GM19035 (cell line): Measurements from ENCODE around the gene UQCR10.

Experiments used
- ATAC-seq: cut with Tn5 transposase; IDR thresholded peaks from one replicate; pipeline ENCODE4 v1.9.1; 2021; ENCODE audit not compliant: unreplicated experiment

The UQCR10 gene

GRCh38 chr22:29797351-29797750 is 30.2 kb downstream of the UQCR10 start:
- no peak for ATAC-seq

DNA sequence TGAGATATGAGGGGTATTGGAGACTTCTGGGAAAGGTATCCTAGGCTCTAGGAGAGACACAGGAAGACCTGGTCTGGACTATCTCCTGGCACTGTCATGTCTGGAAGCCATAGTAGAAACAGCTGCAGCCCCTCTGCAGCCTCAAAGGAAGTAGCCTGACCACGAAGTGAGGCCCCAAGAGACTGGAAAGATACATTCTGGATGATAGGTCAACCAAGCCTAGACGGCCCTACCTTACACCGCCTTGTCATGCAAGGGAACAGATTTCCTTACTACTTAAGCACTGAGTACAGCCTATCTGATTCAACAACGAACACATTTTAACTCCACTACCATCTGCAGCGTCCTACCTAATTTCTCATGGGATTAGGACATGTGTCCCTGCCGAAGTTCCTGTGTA is 31.1 kb downstream of the UQCR10 start:
- no peak for ATAC-seq

- ATAC-seq: no peak
Measured at GRCh38 chr22:29798801-29799200, 31.6 kb downstream of the UQCR10 start.

DNA sequence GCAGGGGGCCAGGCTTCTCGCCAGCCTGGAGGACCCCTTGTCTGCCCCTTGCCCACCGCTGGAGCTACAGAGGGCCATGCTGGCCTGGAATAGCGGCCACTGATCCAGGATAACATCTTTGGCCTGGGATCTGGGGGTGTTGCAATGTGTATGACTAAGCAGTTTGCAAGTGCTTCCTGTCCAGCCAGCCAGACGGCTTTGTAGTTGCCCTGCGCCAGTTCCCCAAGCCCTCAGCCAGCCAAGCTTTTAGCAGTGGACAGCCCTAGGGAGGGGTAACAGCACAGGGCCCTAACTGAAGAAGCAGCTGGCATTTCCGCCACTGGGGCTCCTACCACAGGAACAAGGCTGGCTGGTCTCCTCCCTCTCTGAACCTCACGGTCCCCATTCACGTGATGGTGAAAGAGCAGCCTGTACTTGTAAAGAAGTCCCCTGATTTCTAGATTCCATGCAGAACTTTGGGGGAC is 32.1 kb downstream of the UQCR10 start:
- ATAC-seq: no peak

DNA sequence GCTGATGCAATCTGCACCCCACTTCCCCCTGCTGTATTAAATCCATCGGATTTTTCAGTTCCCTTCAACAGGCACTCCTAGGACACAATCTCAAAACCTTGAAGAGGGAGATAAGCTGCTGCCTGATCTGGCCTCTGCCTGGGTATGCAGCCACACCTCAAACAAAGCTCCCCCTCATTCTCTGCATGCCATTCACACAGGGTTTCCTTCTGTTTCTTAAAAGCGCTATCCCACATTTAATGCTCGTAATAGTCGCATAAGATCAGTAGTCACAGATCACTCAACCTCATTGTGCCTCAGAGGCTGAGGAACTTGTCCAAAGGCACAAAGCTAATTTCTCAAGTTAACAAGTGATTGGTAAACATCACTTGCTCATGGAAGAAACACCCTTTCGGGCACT is 34.0 kb downstream of the UQCR10 start:
- no peak for ATAC-seq

DNA sequence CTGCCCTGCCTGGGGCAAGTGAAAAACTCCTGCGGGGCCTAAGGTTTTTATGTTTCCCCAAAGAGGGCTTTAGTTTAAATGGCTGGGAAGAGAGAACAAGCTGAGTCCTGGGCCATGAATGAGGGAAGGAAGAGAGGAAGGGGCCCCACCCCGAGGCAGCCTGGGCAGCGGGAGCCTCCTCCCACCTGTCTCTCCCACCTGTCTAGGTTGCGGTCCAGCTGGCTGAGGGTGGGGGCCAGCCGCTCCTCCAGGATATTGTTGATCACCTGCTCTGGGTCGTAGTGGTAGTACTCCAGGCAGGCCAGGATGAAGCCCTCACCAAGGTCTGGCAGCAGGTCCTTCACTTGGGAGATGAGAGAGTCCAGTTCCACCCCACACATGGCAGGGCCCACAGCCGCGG is 34.6 kb downstream of the UQCR10 start:
- no peak for ATAC-seq

GRCh38 chr22:29803190-29803589 is 36.0 kb downstream of the UQCR10 start:
- no peak for ATAC-seq

- ATAC-seq: no peak
Measured at GRCh38 chr22:29804985-29805384, 37.8 kb downstream of the UQCR10 start.

DNA sequence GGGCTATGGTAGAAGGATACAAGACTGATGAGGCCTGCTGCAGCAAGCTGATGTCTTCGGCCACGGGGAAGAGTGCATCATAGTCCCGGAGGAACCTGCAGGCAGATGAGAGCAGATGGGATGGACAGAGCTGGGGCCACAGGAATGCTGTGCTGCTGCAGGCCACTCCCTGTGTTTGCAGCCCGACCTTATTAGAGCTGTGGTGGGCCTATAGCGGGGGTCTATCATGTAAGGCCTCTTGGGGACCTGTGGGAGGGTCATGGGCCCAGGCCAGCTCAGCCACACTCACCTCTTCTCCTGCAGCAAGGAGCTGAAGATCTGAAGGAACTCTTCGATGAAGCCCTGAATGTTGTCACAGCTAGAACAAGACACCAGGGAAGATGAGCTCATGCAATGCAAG is 39.0 kb downstream of the UQCR10 start:
- ATAC-seq: no peak

GRCh38 chr22:29810216-29810615 is 43.0 kb downstream of the UQCR10 start:
- ATAC-seq: no peak

DNA sequence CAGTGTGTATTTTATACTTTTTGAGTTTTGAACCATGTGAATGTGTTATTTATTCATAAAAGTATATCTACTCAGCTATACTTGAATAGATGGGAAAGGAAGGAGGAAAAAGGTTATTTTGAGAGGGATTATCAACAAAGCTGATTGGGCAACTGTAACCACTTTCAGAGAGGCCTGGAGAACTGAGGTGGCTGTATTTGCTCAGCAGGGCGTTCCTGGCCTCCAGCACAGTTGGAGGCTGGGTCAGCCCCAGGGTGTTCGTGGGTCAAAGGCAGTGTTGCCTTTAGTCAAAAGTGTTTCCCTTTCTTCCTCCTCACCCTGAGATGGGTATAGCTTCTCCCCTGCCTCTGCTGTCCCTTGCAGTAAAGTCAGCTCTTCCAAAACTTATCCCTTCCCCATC is 44.2 kb downstream of the UQCR10 start:
- no peak for ATAC-seq

DNA sequence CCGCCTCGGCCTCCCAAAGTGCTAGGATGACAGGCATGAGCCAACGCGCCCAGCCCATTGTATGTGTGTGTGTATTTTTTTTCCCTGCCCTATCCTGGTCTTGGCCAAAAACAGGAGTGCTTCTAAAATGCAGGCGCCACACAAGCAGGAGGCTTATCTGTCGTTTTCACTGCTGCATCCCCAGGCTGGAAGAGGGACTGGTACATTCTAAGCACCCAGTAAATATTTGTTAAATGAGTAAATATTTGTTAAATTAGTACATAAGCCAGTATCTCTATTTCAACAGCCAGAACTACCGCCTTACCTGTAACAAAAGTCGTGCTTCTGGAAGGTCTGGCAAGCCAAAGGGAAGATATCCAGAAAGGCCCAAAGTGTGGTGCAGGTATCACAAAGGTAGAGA is 46.0 kb downstream of the UQCR10 start:
- no peak for ATAC-seq

DNA sequence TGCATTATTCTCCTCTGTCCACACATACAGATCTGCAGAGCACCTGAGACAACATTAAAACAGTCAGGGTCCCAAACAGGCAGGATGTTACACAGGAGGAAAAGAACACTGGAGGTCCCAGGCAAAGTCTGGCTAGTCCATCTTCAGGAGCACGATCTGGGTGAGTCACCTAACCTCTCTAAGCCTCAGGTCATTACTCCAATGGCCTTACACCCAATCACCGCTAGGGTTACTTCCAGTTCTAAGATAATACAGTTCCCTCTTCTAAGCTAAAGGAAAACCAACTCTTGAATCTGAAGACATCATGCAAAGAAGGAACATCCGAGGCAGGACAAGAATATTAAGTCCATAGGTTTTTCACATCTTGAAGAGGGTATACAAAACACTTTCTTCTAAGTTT is 46.4 kb downstream of the UQCR10 start:
- no peak for ATAC-seq

GRCh38 chr22:29814003-29814402 is 46.8 kb downstream of the UQCR10 start:
- no peak for ATAC-seq

DNA sequence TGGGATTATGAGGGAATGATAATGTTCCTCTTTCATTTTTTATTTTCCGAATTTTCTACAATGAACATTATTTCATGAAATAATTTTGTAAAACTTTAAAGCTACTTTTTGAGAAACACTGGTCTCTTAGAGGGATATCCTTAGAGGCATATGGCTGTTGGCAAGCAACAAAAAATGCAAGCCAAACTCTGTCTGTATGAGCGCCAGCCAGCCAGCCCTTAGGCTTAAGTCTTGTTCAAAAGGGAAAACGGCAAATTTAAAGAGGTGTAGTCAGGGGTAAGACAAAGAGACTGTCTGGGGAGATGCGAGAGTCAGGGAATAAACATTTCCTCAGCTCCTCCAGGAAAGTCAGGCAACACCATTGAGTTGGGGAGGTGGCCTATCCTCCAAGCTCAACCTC is 48.4 kb downstream of the UQCR10 start:
- ATAC-seq: no peak

DNA sequence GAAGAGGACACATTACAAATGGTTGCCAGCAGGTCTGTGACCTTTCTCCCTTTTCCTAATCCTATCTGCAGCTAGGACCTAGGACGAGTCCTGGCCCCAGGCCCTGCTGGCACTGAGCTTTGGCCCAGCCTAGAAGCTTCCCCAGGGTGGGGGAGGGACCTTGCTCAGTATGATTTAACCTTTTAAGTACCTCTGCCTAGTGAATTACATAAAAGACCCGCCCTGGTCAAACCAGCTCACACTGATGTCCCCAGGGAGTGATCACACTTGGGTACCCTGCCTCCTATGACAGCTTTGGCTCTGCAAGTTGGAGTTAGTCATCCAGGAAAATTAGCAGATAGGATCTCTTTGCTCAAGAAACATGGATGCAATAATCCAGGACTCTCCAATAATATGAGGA is 49.0 kb downstream of the UQCR10 start:
- no peak for ATAC-seq

- no peak for ATAC-seq
Measured at GRCh38 chr22:29816539-29816938, 49.4 kb downstream of the UQCR10 start.

GRCh38 chr22:29816980-29817379 is 49.8 kb downstream of the UQCR10 start:
- no peak for ATAC-seq

GRCh38 chr22:29817724-29818123 is 50.6 kb downstream of the UQCR10 start:
- no peak for ATAC-seq

DNA sequence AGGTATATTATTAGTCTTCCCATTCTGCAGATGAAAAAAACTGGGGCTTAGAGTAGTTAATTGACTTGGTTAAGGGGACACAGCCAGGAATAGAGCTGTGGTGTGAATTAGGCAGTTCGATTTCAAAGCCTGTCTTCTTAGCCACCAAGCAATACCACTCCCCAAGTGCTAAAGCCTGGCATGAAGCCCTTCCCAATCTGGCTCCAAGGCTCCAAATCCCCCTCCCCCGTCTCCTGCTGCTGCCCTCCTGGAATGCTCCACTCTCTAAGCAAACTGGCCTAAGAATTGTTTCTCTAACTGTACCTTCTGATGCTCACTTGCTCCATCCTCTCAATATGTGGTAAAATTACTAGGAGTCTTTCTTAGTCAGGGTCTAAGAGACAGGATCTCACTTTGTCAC is 52.3 kb downstream of the UQCR10 start:
- ATAC-seq: no peak
